GM11168 (cell line): ENCODE results near the gene HAPLN3.

Experiments used
- in situ Hi-C: fragments of 300-500 bp; cut with MboI; formaldehyde crosslinking; loops from one replicate; pipeline ENCODE4 v1.12.0; 2022; ENCODE audit warnings: low sequenced_read_pairs; ENCODE audit not compliant: unreplicated experiment

Gene HAPLN3

GRCh38 chr15:88871313-88871712 is 24.0 kb downstream of the HAPLN3 start:
- in situ Hi-C loops: no loop called here

GRCh38 chr15:88866295-88866881 is 29.0 kb downstream of the HAPLN3 start:
- in situ Hi-C loops: no loop called here

- in situ Hi-C loops: no loop called here
Measured at GRCh38 chr15:88865498-88866099, 29.7 kb downstream of the HAPLN3 start.

GRCh38 chr15:88864861-88865497 is 30.4 kb downstream of the HAPLN3 start:
- in situ Hi-C loops: no loop called here

DNA sequence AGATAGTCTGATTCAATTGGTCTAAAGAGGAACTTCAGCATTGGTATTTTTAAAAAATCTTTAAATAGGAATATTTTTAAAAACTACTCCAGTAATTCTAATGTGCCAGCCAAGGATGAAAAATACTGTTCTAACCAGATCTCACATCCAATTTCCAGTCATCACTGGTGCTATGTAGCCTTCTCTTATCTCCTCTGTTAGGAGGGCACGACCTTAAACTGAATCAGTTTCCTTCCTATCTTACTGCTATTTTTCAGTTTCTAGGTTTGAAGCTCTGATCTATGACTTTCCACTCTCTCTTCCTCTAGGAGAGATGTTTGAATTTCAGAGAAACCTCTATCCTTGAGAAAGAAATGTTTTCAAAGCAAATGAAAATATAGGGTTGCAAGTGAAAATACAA is 31.9 kb downstream of the HAPLN3 start:
- in situ Hi-C loops: no loop called here

DNA sequence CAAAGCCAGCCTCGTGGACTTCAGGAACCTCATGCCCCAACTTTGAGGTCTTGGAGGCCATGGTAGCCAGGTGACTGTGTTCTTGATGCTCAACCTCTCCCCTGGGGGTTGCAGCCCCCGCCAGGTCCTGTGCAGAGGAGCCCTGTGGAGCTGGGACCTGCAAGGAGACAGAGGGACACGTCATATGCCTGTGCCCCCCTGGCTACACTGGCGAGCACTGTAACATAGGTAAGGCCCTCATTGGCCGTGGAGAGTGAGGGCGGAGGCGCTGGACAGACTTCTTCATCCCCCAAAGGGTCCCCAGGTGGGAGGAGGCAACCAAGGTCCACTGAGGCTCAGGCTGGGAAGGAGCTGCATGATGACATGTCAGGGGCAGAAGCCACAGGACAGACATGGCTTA is 35.1 kb downstream of the HAPLN3 start:
- in situ Hi-C loops: no loop called here

DNA sequence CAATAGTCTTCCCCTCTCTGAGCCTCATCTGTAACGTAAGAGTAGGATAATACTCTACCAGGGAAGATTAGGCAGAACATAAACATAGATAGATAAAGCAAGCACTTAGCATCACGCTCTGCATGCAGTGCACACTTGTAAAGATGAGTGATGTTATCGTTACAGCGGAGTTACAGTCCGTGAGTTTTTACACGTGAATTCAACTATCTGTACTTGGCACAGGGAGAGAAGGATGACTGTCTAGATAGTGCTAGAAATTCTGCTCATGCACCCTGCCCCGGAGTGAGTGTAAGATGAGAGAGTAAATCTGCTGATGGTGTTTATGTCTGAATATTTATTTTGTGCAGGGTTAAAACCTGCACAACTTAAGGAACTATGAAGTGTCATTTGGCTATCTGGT is 35.8 kb downstream of the HAPLN3 start:
- in situ Hi-C loops: no loop called here

DNA sequence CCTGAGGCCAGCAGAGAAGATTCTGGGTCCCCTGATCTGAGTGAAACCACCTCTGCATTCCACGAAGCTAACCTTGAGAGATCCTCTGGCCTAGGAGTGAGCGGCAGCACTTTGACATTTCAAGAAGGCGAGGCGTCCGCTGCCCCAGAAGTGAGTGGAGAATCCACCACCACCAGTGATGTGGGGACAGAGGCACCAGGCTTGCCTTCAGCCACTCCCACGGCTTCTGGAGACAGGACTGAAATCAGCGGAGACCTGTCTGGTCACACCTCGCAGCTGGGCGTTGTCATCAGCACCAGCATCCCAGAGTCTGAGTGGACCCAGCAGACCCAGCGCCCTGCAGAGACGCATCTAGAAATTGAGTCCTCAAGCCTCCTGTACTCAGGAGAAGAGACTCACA is 36.4 kb downstream of the HAPLN3 start:
- in situ Hi-C loops: no loop called here

- in situ Hi-C loops: no loop called here
Measured at GRCh38 chr15:88852476-88852875, 42.9 kb downstream of the HAPLN3 start.

- in situ Hi-C loops: loop anchor here (25.0 kb wide), 2 partner anchors 237 to 362 kb away; partner anchors contain the start of gene AEN
Measured at GRCh38 chr15:88849376-88850072, 45.8 kb downstream of the HAPLN3 start.

DNA sequence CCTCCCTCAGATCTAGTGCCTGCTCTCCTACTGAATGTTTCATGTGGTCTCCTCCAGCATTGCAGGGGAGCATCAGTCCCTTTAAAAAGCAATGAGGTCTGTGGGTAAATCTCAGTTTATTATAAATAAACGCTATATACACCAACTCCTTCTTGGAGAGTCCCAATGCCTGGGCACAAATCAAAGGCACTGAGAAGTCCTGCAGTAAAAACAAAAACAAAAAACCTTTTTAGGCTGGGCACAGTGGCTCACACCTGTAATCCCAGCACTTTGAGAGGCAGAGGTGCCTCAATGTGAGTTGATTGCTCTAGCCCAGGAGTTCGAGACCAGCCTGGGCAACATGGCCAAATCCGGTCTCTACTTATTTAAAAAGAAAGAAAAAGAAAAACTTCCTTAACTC is 47.1 kb downstream of the HAPLN3 start:
- in situ Hi-C loops: loop anchor here (25.0 kb wide), 2 partner anchors 236 to 361 kb away; partner anchors contain the start of gene AEN

- in situ Hi-C loops: loop anchor here (25.0 kb wide), 2 partner anchors 235 to 360 kb away; partner anchors contain the start of gene AEN
Measured at GRCh38 chr15:88847144-88847543, 48.2 kb downstream of the HAPLN3 start.

GRCh38 chr15:88845616-88846015 is 49.7 kb downstream of the HAPLN3 start:
- in situ Hi-C loops: loop anchor here (25.0 kb wide), 2 partner anchors 233 to 358 kb away; partner anchors contain the start of gene AEN

DNA sequence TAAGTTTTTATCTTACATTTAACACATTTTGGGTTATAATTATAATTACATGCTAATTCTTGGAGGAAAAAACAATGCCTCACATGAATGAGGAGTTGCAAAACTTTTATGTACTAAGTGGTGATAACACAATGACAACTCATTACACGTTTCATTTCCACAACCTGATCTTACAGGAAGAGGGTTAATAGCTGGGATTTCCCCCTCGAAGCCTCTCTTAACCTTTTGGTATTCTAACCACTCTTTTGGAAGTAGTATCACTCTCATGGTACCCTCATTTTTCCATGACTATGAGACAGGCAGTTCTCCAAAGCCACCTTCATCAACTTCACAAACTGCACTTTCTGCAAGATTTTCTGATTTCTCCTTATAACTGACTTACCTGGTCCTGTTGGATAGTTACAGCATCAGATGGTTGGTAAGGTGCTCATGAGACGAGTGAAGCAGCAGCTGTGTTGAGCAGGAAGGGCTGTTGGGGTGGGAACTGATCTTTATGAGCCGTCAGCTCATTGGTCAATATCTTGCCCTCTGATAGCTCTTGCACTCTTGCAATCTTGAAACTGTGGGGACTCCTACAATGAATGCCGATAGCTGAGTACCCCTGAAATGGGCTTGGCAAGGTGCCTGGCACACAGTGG is 50.5 kb downstream of the HAPLN3 start:
- in situ Hi-C loops: loop anchor here (25.0 kb wide), 2 partner anchors 233 to 358 kb away; partner anchors contain the start of gene AEN

GRCh38 chr15:88843334-88843733 is 52.0 kb downstream of the HAPLN3 start:
- in situ Hi-C loops: loop anchor here (25.0 kb wide), 2 partner anchors 231 to 356 kb away; partner anchors contain the start of gene AEN

GRCh38 chr15:88842156-88842555 is 53.2 kb downstream of the HAPLN3 start:
- in situ Hi-C loops: loop anchor here (25.0 kb wide), 2 partner anchors 230 to 355 kb away; partner anchors contain the start of gene AEN

GRCh38 chr15:88841236-88841635 is 54.1 kb downstream of the HAPLN3 start:
- in situ Hi-C loops: loop anchor here (25.0 kb wide), 2 partner anchors 229 to 354 kb away; partner anchors contain the start of gene AEN

GRCh38 chr15:88839961-88840360 is 55.4 kb downstream of the HAPLN3 start:
- in situ Hi-C loops: loop anchor here (25.0 kb wide), 2 partner anchors 228 to 353 kb away; partner anchors contain the start of gene AEN

GRCh38 chr15:88839146-88839545 is 56.2 kb downstream of the HAPLN3 start:
- in situ Hi-C loops: loop anchor here (25.0 kb wide), 2 partner anchors 227 to 352 kb away; partner anchors contain the start of gene AEN

- in situ Hi-C loops: loop anchor here (25.0 kb wide), 2 partner anchors 226 to 351 kb away; partner anchors contain the start of gene AEN
Measured at GRCh38 chr15:88838667-88839066, 56.7 kb downstream of the HAPLN3 start.
